HCT116 (cell line): Measurements from ENCODE around the gene TBP. TPM values are rescaled to one million over a fixed set of nuclear protein-coding genes. Genes with fewer than 3 reads are reported as not detected.

ENCODE experiments used
- ATAC-seq: fragments of 200-7000 bp; cut with Tn5 transposase; 2 replicates; pipeline ENCODE4 v1.9.1; 2020; ENCODE audit warnings: mild to moderate bottlenecking, moderate library complexity
- BruUV-seq: library from RNA; stranded (reverse); fragments of 400-500 nt; replicated peaks from 2 replicates; lab custom pipeline; 2021; lab: Mats Ljungman, UMichigan
- CTCF ChIA-PET: fragments of 300-600 bp; sonication (Branson Sonifier 250); formaldehyde crosslinking; loops from one replicate; lab custom pipeline; 2021; ENCODE audit warnings: antibody characterized with exemption; lab: Charles Lee
- POLR2A ChIA-PET: fragments of 300-600, 350-600 bp; sonication (Branson Sonifier 250); formaldehyde crosslinking; loops from one replicate; lab custom pipeline; 2021; ENCODE audit warnings: antibody characterized with exemption; lab: Charles Lee
- RAD21 ChIA-PET, 2 experiments: fragments of 300-600 bp; sonication (Branson Sonifier 250); formaldehyde crosslinking; loops; one replicate each; lab custom pipeline; 2023; ENCODE audit warnings: low total read pairs in 2 of 2; ENCODE audit not compliant: uncharacterized antibody in 2 of 2, unreplicated experiment in 2 of 2, low non-redundant PET in 1 of 2; lab: Charles Lee
- DNase-seq: peaks from one replicate; pipeline ENCODE4 v3.0.0-alpha.2; 2010; ENCODE audit warnings: low read depth, low spot score
- H2AFZ ChIP-seq: fragments of 200-600 bp; shearing (Covaris generic), sonication (generic); 2 replicates; pipeline ENCODE4 v1.6.1; 2017; ENCODE audit warnings: low read depth, mixed run types, mixed read lengths, antibody characterized with exemption, low read length; ENCODE audit not compliant: poor library complexity, severe bottlenecking
- H3K27ac ChIP-seq: 2 replicates; pipeline ENCODE4 v1.5.1; 2012; ENCODE audit warnings: low read depth, low read length
- H3K27me3 ChIP-seq: fragments of 200-600 bp; sonication (generic); 2 replicates; pipeline ENCODE4 v1.6.1; 2016; ENCODE audit warnings: mixed run types, low read length, mixed read lengths; ENCODE audit not compliant: insufficient read depth
- H3K36me3 ChIP-seq, 2 experiments: fragments of 200-500 bp in 1 of 2; fragments of 200-600 bp in 1 of 2; sonication (Bioruptor generic) in 1 of 2; sonication (generic) in 1 of 2; 2 replicates each; pipeline versions ENCODE4 v1.5.1 to v1.6.1; 2014 to 2016; ENCODE audit warnings: low read length in 2 of 2, inconsistent platforms in 1 of 2, mixed read lengths in 1 of 2, mixed run types in 1 of 2; ENCODE audit not compliant: insufficient read depth in 2 of 2, control insufficient read depth in 1 of 2
- H3K4me1 ChIP-seq, 2 experiments: fragments of 200-600 bp in 1 of 2; sonication (generic) in 1 of 2; 2 replicates each; pipeline versions ENCODE4 v1.5.1 to v1.6.1; 2012 to 2017; ENCODE audit warnings: low read length in 2 of 2, inconsistent platforms in 1 of 2, mild to moderate bottlenecking in 1 of 2, mixed read lengths in 1 of 2, mixed run types in 1 of 2, moderate library complexity in 1 of 2; ENCODE audit not compliant: insufficient read depth in 2 of 2, control insufficient read depth in 1 of 2
- H3K4me2 ChIP-seq: fragments of 200-600 bp; sonication (generic); 2 replicates; pipeline ENCODE4 v1.6.1; 2017; ENCODE audit warnings: mixed run types, low read length, mixed read lengths
- H3K4me3 ChIP-seq, 2 experiments: fragments of 200-600 bp in 1 of 2; sonication (generic) in 1 of 2; replicated peaks in 1 of 2; 2 replicates each; pipeline ENCODE4 v1.5.1; 2011 to 2016; ENCODE audit warnings: low read length in 2 of 2, control low read depth in 1 of 2, low read depth in 1 of 2, mild to moderate bottlenecking in 1 of 2, mixed read lengths in 1 of 2, mixed run types in 1 of 2
- H3K79me2 ChIP-seq: fragments of 200-600 bp; sonication (generic); 2 replicates; pipeline ENCODE4 v1.6.1; 2017; ENCODE audit warnings: mild to moderate bottlenecking, mixed run types, low read length, moderate library complexity, mixed read lengths; ENCODE audit not compliant: insufficient read depth
- H3K9ac ChIP-seq: fragments of 200-600 bp; sonication (generic); 2 replicates; pipeline ENCODE4 v1.6.1; 2016; ENCODE audit warnings: low read length, mixed read lengths
- H3K9me2 ChIP-seq: fragments of 200-600 bp; sonication (generic), shearing (Covaris generic); 2 replicates; pipeline ENCODE4 v1.6.1; 2017; ENCODE audit warnings: mixed run types, mild to moderate bottlenecking, moderate library complexity; ENCODE audit not compliant: insufficient read depth
- H3K9me3 ChIP-seq, 2 experiments: fragments of 200-500 bp in 1 of 2; fragments of 200-600 bp in 1 of 2; sonication (Bioruptor generic) in 1 of 2; sonication (generic) in 1 of 2; 2 replicates each; pipeline ENCODE4 v1.6.1; 2014 to 2017; ENCODE audit warnings: low read length in 2 of 2, mixed read lengths in 2 of 2, inconsistent platforms in 1 of 2, low read depth in 1 of 2, mild to moderate bottlenecking in 1 of 2, mixed run types in 1 of 2, moderate library complexity in 1 of 2; ENCODE audit not compliant: control insufficient read depth in 1 of 2, insufficient read depth in 1 of 2
- H4K20me1 ChIP-seq: fragments of 200-600 bp; sonication (generic), shearing (Covaris generic); 2 replicates; pipeline ENCODE4 v1.6.1; 2017; ENCODE audit warnings: mixed run types, mild to moderate bottlenecking, moderate library complexity; ENCODE audit not compliant: insufficient read depth
- CBX3 ChIP-seq: IDR thresholded peaks from 2 replicates; pipeline ENCODE4 v1.6.1; 2012; ENCODE audit warnings: low read depth
- CEBPB ChIP-seq: IDR thresholded peaks from 2 replicates; pipeline ENCODE4 v1.6.1; 2012; ENCODE audit warnings: low read depth
- EGR1 ChIP-seq: IDR thresholded peaks from 2 replicates; pipeline ENCODE4 v1.6.1; 2012; ENCODE audit warnings: low read depth
- ELF1 ChIP-seq: IDR thresholded peaks from 2 replicates; pipeline ENCODE4 v1.6.1; 2012; ENCODE audit warnings: low read depth, borderline replicate concordance
- EZH2 ChIP-seq: fragments of 200-600 bp; sonication (generic); IDR thresholded peaks from 2 replicates; pipeline ENCODE4 v1.6.1; 2017; ENCODE audit warnings: antibody characterized with exemption, mixed run types
- EZH2phosphoT487 ChIP-seq: fragments of 200-600 bp; IDR thresholded peaks from 2 replicates; pipeline ENCODE4 v1.6.1; 2018; ENCODE audit warnings: antibody characterized with exemption, borderline replicate concordance
- FOSL1 ChIP-seq: IDR thresholded peaks from 2 replicates; pipeline ENCODE4 v1.6.1; 2012; ENCODE audit warnings: low read depth
- JUND ChIP-seq: IDR thresholded peaks from 2 replicates; pipeline ENCODE4 v1.6.1; 2012
- POLR2A ChIP-seq: IDR thresholded peaks from 2 replicates; pipeline ENCODE4 v1.7.0; 2011; ENCODE audit warnings: borderline replicate concordance; ENCODE audit not compliant: insufficient read depth, insufficient read length; ENCODE audit errors: extremely low read depth
- POLR2AphosphoS5 ChIP-seq: IDR thresholded peaks from 2 replicates; pipeline ENCODE4 v1.6.1; 2011; ENCODE audit warnings: mild to moderate bottlenecking, low read depth, low read length, moderate library complexity
- RAD21 ChIP-seq: IDR thresholded peaks from 2 replicates; pipeline ENCODE4 v1.6.1; 2012; ENCODE audit warnings: low read depth, mild to moderate bottlenecking
- SIN3A ChIP-seq: IDR thresholded peaks from 2 replicates; pipeline ENCODE4 v1.6.1; 2012; ENCODE audit warnings: low read depth
- SP1 ChIP-seq: IDR thresholded peaks from 2 replicates; pipeline ENCODE4 v1.6.1; 2012; ENCODE audit warnings: low read depth
- SRF ChIP-seq: IDR thresholded peaks from 2 replicates; pipeline ENCODE4 v1.6.1; 2012; ENCODE audit warnings: low read depth
- TCF7L2 ChIP-seq: IDR thresholded peaks from 2 replicates; pipeline ENCODE4 v1.7.0; 2011; ENCODE audit warnings: borderline replicate concordance, inconsistent platforms; ENCODE audit not compliant: insufficient read depth, insufficient read length; ENCODE audit errors: extremely low read depth
- YY1 ChIP-seq: IDR thresholded peaks from 2 replicates; pipeline ENCODE4 v1.6.1; 2011; ENCODE audit warnings: low read length, low read depth, moderate library complexity, mild to moderate bottlenecking; ENCODE audit not compliant: insufficient replicate concordance; ENCODE audit errors: extremely low read depth
- ZNF274 ChIP-seq: fragments of 200-500 bp; sonication (Bioruptor generic); IDR thresholded peaks from 2 replicates; pipeline ENCODE4 v1.6.1; 2014; ENCODE audit warnings: mild to moderate bottlenecking, low read depth, low read length, inconsistent platforms
- intact Hi-C: fragments of 100-400 bp; cut with micrococcal nuclease; formaldehyde crosslinking; loops from 2 replicates; pipeline ENCODE4 v1.10.0; 2022
- total RNA-seq: library from RNA; stranded (reverse); gene quantifications from one replicate; pipeline ENCODE4 v1.2.1, GENCODE V29; 2021; ENCODE audit not compliant: unreplicated experiment
- TF ChIP-seq, protein P1 (sequence below): IDR thresholded peaks from 2 replicates; pipeline ENCODE4 v1.6.1; 2012; ENCODE audit warnings: low read depth
- TF ChIP-seq, protein P2 (sequence below): IDR thresholded peaks from 2 replicates; pipeline ENCODE4 v1.6.1; 2012

The TBP gene
- total RNA-seq, 1 experiment from 2014 or later = 22.7 TPM

DNA sequence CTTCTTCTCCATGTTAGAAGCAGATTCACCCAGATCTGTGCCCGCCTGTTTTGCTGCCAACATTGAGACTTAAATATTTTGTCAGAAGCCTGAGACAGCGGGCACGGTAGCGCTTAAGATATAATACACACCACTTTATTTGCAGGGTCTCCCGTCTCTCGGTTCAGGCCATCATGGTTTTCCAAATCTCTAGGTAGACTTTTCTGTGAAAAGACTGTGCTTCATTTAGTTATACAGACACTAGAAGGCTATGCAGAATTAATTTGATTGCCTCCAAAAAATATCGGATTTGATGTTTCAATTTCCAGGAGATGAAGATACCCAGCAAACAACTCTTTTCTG lies 598 bp downstream of the TBP start:
- no peak for ATAC-seq
- intact Hi-C loops = loop anchor here (1.0 kb wide), 1 partner anchor 803 kb away; the partner anchor contains the start of genes DYNLT2 and ERMARD

More for the DNA sequence above, 598 bp downstream of the TBP start:
- peak overlapping the region; percentile 59 for H3K27ac ChIP-seq
- no peak for TF ChIP-seq CEBPB
- TF ChIP-seq SIN3A = no peak; the same call in 1 of the 2 replicates
- TF ChIP-seq FOSL1 = no peak
- TF ChIP-seq ELF1 = no peak
- no peak for TF ChIP-seq JUND
- TF ChIP-seq EZH2 = no peak
- TF ChIP-seq, protein P1, sequence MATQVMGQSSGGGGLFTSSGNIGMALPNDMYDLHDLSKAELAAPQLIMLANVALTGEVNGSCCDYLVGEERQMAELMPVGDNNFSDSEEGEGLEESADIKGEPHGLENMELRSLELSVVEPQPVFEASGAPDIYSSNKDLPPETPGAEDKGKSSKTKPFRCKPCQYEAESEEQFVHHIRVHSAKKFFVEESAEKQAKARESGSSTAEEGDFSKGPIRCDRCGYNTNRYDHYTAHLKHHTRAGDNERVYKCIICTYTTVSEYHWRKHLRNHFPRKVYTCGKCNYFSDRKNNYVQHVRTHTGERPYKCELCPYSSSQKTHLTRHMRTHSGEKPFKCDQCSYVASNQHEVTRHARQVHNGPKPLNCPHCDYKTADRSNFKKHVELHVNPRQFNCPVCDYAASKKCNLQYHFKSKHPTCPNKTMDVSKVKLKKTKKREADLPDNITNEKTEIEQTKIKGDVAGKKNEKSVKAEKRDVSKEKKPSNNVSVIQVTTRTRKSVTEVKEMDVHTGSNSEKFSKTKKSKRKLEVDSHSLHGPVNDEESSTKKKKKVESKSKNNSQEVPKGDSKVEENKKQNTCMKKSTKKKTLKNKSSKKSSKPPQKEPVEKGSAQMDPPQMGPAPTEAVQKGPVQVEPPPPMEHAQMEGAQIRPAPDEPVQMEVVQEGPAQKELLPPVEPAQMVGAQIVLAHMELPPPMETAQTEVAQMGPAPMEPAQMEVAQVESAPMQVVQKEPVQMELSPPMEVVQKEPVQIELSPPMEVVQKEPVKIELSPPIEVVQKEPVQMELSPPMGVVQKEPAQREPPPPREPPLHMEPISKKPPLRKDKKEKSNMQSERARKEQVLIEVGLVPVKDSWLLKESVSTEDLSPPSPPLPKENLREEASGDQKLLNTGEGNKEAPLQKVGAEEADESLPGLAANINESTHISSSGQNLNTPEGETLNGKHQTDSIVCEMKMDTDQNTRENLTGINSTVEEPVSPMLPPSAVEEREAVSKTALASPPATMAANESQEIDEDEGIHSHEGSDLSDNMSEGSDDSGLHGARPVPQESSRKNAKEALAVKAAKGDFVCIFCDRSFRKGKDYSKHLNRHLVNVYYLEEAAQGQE = no peak
- TF ChIP-seq TCF7L2 = no peak
- no peak for TF ChIP-seq EGR1
- TF ChIP-seq SRF = no peak
- TF ChIP-seq RAD21 = no peak
- TF ChIP-seq SP1 = no peak
- no peak for TF ChIP-seq POLR2A
- TF ChIP-seq EZH2phosphoT487 = no peak
- no peak for TF ChIP-seq ZNF274
- no peak for TF ChIP-seq CBX3
- TF ChIP-seq POLR2AphosphoS5 = no peak
- TF ChIP-seq YY1 = no peak
- TF ChIP-seq, protein P2, sequence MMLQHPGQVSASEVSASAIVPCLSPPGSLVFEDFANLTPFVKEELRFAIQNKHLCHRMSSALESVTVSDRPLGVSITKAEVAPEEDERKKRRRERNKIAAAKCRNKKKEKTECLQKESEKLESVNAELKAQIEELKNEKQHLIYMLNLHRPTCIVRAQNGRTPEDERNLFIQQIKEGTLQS = no peak
- no TSS peak for BruUV-seq
- ChIA-PET RAD21 (no interaction called here), POLR2A (no interaction called here), CTCF (no interaction called here)
- H3K4me1 ChIP-seq = peaks cover 12 to 16% of the 10 kb centered on the region in 2 experiments
- no peaks in the 10 kb centered on the region for H3K9me3 ChIP-seq
- H3K27me3 ChIP-seq = no peaks in the 10 kb centered on the region
- no peaks in the 10 kb centered on the region for H3K9me2 ChIP-seq
- DNase-seq = no peak
- peak overlapping the region; percentile 99 for H3K9ac ChIP-seq
- peak overlapping the region; percentile 91 to 99 for H3K4me3 ChIP-seq
- no peak overlapping the region for H2AFZ ChIP-seq
- H3K4me2 ChIP-seq = peak overlapping the region; percentile 93
- peaks cover 7% of the 10 kb centered on the region; the same call in 1 of the 2 replicates for H4K20me1 ChIP-seq
- H3K79me2 ChIP-seq = peaks cover 87% of the 10 kb centered on the region
- peaks cover 12 to 20% of the 10 kb centered on the region in 2 experiments; a peak in 3 of 4 replicates for H3K36me3 ChIP-seq
